MM.1S (cell line): ENCODE data around the gene MAP3K5.

Experiments used
- CTCF ChIP-seq: fragments of 300-600 bp; sonication (generic); IDR thresholded peaks from 2 replicates; pipeline ENCODE4 v1.5.1; 2016; ENCODE audit warnings: antibody characterized with exemption, low read length, mixed read lengths
- EZH2phosphoT487 ChIP-seq: fragments of 300-600 bp; sonication (generic); IDR thresholded peaks from 2 replicates; pipeline ENCODE4 v1.6.1; 2018; ENCODE audit warnings: antibody characterized with exemption, low read length

- no peak for TF ChIP-seq CTCF
- no peak for TF ChIP-seq EZH2phosphoT487
These were observed 29.0 kb downstream of the MAP3K5 start for GRCh38 chr6:136763255-136763654.
